GM21737 (cell line): ENCODE measurements around the gene RASGRP1.

Source experiments
- ATAC-seq: cut with Tn5 transposase; IDR thresholded peaks from one replicate; pipeline ENCODE4 v1.9.1; 2021; ENCODE audit warnings: mild to moderate bottlenecking, moderate library complexity; ENCODE audit not compliant: unreplicated experiment

Gene RASGRP1

DNA sequence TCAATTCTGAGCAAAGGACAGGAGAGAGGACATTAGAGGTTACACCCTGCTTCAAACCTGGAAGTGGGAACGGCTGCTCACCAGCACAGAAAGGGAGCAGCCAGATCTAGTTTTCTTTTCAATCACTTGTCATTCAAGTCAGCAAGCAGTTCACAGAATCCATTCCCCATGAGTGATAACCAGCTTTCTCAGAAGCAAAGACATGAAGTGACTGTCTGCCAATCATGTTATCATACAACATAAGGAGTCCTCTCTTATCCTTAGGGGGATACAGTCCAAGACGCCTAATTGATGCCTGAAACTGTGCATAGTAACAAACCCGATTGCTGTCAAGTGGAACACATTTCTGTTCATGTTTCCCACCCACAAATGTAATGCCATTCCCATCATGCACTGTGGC lies 56.0 kb downstream of the RASGRP1 start:
- ATAC-seq: peak; percentile 42

DNA sequence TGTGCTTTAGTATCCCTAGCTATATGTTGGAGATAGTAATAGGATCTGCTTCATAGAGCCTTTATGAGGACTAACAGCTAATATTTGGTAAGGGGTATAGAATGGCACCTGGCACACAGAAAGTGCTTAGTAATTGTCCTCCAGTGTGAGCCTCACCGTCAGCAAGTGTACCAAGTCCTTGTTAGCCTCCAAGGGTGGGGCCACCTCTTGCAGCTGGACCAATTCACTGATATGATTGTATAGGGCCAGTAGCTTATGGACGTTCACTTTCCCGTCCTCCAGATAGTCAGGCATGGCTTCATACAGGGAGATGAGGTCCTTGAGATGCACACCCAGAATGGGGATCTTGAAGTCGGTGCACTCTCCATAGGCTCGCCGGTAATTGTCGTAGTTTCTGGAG lies 57.0 kb downstream of the RASGRP1 start:
- ATAC-seq: no peak

DNA sequence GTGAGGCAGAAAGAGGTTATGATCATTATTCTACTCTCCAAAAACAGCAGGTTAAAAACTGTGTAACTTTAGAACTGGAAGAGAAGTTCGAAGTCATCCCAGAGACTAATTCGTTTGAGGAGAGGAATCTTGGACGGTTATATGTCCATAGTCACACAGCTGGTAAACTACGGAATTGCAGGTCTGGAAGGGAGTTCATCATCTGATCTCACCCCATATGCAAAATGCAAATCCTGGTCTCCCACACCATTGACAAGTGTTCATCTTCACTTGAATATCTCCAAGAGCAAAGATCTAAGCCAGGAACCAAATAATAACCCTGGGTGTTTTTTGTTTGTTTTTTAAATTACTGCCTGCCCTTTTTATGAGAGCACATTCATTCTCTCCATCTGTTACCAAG lies 57.6 kb downstream of the RASGRP1 start:
- no peak for ATAC-seq

DNA sequence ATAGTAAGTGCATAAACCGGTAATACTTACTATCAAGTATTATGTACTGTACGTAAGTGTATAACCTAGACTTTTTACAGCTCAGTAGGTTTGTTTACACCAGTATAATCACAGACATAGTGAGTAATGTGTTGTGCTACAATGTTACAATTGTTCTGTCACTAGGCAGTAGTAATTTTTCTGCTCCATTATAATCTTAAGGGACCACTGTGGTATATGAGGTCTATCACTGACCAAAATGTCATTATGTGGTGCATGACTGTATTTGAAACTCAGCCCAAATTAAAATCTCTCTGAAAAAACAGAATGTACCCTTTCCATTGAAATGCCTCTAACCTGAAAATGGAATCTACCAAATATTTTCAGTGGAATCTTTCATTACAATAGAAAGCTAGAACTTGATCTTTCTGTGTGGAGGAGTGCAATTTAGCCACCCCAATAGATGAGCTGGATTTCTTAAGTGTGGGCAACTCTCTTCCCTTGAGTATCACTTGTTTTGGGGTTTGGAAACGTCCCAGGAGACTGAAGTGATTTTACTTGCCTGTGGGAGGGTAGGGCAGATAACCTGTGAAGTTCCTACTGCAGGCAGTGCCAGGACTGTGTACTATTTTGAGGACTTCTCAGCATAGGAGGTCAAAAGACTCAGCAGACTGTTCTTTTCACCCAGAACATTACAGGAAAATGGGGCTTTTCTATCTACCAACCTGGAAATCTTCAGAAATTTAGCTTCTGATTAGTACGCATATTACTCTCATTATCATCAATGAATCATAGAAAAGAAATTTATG lies 59.7 kb downstream of the RASGRP1 start:
- no peak for ATAC-seq

DNA sequence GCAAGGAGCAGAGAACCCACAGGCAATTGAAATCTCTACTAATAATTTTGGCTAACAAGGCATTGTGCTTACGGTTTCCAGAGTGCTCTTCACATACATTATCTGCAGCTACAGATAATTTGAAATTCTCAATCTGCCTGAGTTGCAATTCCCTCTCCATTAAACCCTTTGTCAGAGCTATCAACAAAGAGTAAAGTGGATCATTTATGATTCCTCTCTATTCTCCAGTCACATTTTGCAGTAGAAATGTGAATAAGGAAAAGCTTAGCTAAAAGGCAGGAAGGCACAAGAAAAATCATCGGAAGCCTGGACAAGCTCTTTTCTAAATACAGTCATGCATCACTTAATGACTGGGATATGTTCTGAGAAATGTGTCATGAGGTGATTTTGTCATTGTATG lies 61.1 kb downstream of the RASGRP1 start:
- no peak for ATAC-seq

DNA sequence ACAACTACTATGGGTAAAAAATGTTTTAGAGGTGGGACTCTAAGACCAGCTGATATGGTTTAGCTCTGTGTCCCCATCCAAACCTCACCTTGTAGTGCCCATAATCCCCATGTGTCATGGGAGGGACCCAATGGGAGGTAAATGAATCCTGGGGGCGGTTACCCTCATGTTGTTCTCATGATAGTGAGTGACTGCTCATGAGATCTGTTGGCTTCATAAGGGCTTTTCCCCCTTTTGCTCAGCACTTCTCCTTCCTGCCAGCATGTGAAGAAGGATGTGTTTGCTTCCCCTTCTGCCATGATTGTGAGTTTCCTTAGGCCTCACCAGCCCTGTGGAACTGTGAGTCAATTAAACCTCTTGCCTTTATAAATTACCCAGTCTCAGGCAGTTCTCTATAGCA lies 65.0 kb downstream of the RASGRP1 start:
- no peak for ATAC-seq

DNA sequence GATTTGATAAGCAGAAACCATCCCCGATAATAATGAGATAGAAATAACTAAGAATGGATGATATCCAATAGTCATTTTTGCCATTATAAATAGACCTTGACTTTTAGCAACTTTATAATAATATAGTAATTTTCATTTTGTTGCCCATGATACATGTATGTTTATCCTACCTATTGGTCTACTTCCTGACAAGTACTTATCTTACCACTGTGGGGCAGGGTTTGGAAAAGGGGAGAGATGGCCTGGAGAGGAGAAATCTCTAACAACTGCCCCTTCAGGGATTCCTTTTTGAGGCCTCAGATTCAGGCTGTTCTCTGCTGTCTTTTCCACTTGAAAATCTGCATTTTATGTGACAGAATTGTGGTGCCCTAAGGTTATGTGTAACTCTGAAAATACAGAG lies 68.5 kb downstream of the RASGRP1 start:
- no peak for ATAC-seq

DNA sequence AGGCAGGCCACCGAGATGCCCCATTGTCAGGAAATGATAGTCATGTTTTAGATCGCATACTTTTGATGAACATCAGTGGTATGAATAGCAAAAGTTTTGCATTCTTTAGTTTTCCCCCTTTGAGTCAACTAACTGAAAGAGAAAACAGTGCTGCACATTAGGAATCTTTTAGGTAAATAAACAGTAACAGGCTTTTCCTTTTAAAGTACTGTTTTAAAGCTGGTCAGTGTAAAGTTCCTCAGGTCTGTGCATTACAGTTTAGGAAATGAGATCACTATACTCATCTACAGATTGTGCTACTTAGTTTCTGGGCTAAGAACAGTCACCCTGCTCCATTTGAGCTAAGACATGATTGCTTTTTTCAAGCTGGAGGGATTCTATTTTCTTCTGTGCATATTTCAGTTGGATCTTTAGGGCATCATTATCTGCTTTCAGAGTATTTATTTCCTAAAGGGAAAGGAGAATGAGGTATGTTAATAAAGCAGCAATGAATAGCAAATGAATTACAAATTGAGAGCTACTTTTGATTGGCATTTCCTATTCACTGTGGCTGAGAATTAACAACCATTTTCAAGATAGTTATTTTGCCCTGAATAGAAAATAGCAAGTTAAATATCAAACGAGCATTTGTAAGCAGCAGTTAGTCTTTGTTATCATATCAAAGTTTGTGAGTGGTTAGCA lies 74.2 kb downstream of the RASGRP1 start:
- ATAC-seq: no peak

DNA sequence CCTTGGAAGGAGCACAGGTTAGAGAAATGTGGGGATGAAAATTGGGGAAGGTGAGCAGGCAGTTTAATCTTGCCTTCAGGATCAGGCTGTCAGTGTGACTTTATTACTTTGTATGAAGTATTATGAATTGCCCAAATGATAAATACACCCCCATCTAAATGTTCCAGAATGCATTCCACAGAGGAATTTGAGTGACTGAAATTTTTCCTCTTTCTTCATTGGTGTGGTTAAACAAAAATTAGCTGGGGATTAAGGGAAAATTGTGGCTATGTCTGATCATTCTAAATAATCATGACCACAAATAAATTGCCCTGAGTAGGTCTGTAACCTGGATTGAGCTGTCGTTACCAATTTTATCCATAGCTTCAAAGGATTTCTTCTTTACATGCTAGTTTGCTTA lies 77.2 kb downstream of the RASGRP1 start:
- ATAC-seq: no peak

DNA sequence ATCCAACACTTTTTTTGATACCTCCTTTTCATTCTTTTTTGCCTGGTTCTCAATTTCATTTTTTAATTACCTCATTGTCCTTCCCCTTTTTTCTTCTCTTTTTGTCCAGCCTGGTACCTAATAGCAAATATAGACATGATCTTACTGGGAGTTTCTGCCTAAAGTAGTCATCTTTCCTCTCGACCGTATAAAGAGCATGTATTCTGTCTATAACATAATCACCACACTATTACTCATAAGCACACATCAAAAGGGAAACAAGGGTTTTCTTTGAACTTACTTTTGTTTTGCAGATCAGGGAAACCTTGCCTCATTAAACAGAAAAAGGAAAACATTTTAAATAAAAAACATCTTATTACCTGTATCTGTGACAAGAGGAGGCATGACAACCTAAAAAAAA lies 77.7 kb downstream of the RASGRP1 start:
- ATAC-seq: no peak

DNA sequence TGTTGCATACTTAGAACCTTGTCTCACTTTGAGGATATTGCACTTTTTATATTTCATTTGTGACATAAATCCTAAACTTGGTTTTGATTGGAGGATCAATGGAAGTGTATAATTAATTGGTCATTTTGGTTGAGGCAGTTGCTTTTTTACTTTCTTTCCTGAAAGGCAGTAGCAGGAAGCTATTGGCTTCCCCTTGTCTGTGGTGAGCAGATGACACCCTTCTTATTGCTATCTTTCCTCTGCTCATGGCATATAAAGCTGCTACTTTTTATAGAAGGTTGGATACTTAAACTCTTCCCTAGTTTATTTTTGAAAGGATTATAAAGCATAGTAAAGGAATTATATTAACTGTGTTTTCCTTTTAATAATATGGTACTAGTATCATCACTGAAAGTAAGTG lies 82.0 kb downstream of the RASGRP1 start:
- no peak for ATAC-seq

DNA sequence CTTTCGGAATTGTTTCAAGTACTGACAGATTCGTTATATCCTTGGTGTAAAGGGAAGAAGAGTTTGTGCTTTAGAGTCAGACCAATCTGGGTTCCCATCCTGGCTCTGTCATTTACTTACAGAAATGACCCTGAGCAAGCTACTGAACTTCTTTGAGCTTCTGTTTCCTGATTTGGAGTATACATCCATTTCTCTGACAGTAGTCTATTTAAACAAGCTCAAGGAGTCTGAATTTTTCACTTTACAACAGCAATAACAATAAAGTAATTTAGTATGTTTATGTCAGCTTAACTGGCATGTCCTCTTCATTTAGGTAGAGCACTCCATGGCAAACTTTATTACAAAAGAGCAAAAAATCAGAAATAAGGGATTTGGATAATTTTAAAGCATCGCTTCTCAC lies 82.9 kb downstream of the RASGRP1 start:
- no peak for ATAC-seq

DNA sequence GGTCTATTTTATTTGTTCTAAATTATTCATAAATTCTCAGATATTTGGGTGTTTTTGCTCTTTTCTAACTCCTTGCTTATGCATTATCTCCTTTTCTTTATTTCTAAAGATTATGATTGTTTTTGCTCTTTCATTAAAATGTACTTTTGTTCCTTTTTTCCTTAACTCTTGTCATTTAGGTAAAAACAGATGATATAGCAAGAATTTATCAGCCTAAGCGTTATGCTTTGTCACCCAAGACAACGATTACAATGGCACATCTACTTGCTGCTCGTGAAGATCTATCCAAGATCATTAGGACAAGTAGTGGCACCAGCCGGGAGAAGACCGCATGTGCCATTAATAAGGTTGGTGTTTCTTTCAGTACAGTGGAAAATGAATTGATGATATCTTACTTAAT lies 83.5 kb downstream of the RASGRP1 start:
- ATAC-seq: no peak

DNA sequence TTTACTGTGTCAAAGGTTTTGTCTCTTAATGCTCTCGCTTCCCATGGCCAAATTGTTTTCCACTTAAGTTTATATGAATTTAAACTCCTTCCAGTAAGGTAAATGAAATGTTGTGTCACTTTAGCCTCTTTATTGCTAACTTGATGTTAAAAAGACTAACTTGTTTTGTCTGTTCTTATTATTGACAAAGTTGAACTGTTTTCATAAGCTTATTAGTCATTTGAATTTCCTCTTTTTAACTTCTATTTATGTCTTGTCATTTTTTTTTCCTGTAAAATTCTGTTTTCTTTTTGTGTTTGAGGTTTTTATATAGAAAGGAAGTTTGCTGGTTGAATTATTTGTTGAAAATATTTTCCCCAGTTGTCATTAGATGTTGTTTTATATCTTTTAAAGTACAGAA lies 84.9 kb downstream of the RASGRP1 start:
- no peak for ATAC-seq

DNA sequence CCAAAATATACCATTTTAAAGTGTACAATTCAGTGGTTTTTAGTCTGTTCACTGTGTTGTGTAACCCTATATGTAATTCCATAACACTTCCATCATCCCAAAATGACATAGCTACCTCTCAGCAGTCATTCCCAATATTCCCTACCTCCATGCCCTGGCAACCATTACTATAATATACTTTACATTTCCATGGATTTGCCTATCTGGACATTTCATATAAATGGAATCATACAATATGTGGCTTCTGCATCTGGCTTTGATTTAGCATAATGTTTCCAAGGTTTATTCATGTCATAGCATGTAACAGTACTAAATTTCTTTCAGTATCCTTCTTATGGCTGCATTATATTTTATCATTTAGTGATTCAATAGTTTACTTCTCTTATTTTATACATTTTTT lies 85.3 kb downstream of the RASGRP1 start:
- ATAC-seq: no peak

DNA sequence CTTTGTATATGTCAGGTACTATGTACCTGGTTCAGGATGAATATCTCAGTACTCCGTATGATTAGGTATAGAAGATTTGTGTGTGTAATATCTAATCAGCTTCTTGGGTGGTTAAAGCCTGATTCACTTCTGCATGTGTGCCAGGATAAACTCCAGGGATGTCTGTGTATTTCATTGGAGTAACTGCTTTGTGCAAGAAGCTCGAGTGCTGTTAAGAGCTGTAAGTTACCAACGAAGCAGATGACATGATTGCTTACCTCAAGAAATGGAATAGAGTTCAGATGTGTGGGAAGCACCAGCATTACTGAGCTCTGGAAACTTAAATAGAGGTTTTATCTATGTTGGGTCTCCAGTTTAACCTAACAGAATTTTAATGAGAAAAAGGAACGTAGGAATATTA lies 87.0 kb downstream of the RASGRP1 start:
- no peak for ATAC-seq

DNA sequence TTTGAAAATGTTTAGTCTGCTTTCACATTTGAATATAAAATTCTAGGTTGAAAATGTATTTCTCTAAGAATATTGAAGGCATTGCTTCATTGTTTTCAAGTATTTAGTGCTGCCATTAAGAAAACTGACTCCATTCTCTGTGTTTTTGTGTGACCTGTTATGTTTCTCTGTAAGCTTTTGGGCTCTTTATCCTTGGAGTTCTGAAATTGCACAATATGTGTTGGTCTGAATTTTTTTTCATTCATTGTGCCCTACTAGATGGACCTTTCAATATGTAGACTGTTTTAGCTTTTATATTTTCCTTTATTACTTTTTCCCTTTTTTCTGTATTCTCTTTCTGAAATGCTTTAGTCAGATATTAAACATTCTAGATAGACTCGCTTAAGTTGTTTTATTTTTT lies 88.5 kb downstream of the RASGRP1 start:
- no peak for ATAC-seq

DNA sequence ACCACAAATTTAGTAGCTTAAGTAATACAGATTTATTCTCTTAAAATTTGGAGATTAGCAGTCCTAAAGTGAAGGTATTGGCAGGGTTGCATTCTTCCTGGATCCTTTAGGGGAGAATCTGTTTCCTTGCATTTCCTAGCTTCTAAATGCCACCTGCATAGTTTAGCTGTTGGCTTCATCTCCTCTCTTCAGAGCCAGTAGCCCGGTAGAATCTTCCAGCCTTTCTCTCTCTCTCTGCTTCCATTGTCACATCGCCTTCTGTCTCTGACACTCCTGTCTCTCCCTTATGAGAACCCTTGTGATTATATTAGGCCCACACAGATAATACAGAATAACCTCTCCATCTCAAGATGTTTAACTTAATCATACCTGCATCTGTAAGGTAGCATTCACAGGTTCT lies 89.3 kb downstream of the RASGRP1 start:
- ATAC-seq: no peak

DNA sequence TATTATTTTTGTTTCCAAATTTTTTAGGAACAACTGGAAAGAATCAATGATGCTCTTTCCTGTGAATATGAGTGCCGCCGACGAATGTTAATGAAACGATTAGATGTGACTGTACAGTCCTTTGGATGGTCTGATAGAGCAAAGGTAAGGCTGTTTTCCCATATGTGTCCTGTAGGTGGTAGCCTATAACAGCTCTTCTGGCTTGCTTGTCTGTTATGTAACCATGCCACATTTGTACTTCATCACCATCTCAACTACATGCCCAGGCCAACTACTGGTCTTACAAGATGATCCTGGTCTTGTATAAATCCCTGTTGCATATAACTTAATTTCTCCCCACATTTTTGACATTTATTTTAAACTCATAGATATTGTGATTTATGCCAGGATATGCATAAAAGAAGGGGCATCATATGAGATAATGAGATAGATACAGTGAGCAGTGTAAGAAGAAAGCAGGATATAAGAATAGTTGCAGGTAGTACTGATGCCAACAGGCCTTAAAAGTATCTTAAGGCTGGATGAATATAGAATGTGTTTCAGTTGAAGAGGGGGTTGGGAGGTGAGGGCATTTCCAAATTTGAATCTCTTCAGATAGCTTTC lies 90.4 kb downstream of the RASGRP1 start:
- peak; percentile 84 for ATAC-seq

DNA sequence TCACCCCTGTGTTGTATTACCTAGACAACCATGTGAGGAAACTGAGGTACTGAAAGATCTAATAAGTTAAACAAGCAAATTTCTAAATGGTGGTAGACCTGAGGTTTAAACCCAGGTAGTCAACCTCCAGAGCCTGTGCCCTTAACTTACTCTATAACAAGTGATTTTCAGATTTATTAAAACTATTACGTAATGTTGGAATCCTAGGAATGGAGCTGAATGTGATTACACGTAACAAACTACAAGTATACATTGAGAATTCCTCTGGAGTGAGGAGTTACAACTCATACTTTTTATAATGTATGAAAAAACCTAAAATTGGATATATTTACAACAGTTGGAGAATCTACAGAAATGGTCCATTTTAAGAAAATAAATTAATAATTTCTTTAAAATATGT lies 92.6 kb downstream of the RASGRP1 start:
- no peak for ATAC-seq

DNA sequence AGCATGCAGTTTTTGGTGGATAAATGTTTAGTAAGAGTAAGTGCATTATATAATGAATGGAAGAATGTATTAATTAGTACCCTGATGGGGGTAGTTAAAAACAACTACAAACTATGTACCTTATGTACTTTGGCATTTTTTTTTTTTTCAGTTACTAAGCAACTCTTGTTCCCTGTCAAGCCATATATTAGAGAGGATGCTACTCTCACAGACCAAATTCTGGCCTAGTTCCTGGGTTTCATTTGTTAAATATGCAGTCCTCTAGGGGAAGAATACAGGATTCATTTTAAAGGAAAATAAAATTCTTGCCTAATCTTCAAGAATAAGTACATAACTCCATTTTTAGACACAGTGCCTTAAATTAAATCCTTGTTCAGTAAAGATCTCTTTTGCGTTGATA lies 93.8 kb downstream of the RASGRP1 start:
- ATAC-seq: no peak

DNA sequence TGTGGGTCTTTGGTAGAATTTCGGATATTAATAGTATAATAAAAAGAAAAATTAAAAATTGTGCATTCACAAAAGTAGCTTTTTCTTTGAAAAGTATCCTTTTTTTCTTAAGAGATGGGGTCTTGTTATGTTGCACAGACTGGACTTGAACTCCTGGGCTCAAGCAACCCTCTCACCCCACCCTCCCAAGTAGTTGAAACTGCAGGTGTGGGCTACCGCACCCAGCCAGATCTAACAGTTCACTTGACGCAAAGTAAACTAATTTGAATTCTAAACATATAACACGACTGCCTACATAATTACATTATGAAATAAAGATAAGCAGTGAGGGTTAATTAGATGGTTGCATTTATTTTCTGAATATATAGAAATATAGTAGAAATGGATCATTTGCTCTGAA lies 99.9 kb downstream of the RASGRP1 start:
- ATAC-seq: no peak
